BJ (cell line): ENCODE data around the gene SHCBP1. TPM values are rescaled to one million over a fixed set of nuclear protein-coding genes. Genes with fewer than 3 reads are reported as not detected.

Experiments used
- CTCF ChIA-PET: fragments of 350-600 bp; formaldehyde crosslinking; extraction: SDS; loops from one replicate; lab custom pipeline; 2021; ENCODE audit warnings: antibody characterized with exemption, inconsistent platforms; lab: Yijun Ruan, JAX
- POLR2A ChIA-PET: fragments of 300-600 bp; sonication (Branson Sonifier 250); formaldehyde crosslinking; extraction: SDS; loops from one replicate; lab custom pipeline; 2021; ENCODE audit warnings: antibody characterized with exemption; lab: Charles Lee
- DNase-seq: peaks from one replicate; pipeline ENCODE4 v3.0.0-alpha.2; 2011; ENCODE audit warnings: low read depth
- H3K27me3 ChIP-seq: 2 replicates; pipeline ENCODE4 v1.6.0; 2011; ENCODE audit warnings: low read length; ENCODE audit not compliant: control insufficient read depth, insufficient read depth
- H3K36me3 ChIP-seq: 2 replicates; pipeline ENCODE4 v1.5.1; 2011; ENCODE audit warnings: low read length; ENCODE audit not compliant: control insufficient read depth, insufficient read depth
- H3K4me3 ChIP-seq: 2 replicates; pipeline ENCODE4 v1.5.1; 2011; ENCODE audit warnings: low read depth, mild to moderate bottlenecking, control low read depth, low read length
- CTCF ChIP-seq: IDR thresholded peaks from 2 replicates; pipeline ENCODE4 v1.5.1; 2011; ENCODE audit warnings: low read depth, mild to moderate bottlenecking, control low read depth, inconsistent platforms, low read length, moderate library complexity; ENCODE audit not compliant: insufficient read depth
- polyA plus RNA-seq: library from polyadenylated mRNA; depleted of rRNA; stranded (reverse); fragments of >200 nt; gene quantifications from 2 replicates; pipeline ENCODE4 v1.2.3, GENCODE V29; 2011

Gene SHCBP1
- polyA plus RNA-seq, 1 experiment = 18.8 TPM

GRCh38 chr16:46621934-46622676 lies 926 bp upstream of the SHCBP1 start:
- ChIA-PET POLR2A (no interaction called here), CTCF (interaction anchor here (1.2 kb wide), 1 partner anchor 15 kb away, joined by 3 read pairs; no protein-coding TSS in a partner anchor)
- no peak for TF ChIP-seq CTCF

GRCh38 chr16:46620266-46621005 lies 743 bp downstream of the SHCBP1 start:
- TF ChIP-seq CTCF = no peak

More at GRCh38 chr16:46621934-46622676, 926 bp upstream of the SHCBP1 start:
- Histone ChIP-seq H3K36me3 (no peaks in the 10 kb centered on the region), H3K4me3 (no peak overlapping the region), H3K27me3 (no peaks in the 10 kb centered on the region)
- no peak for DNase-seq

GRCh38 chr16:46618516-46618915 lies 2.7 kb downstream of the SHCBP1 start:
- H3K36me3 ChIP-seq = no peaks in the 10 kb centered on the region; the same call in 1 of the 2 replicates
- DNase-seq = no peak
- no peak overlapping the region for H3K4me3 ChIP-seq
- TF ChIP-seq CTCF = no peak
- CTCF ChIA-PET = interaction anchor here (1.3 to 1.5 kb wide), 2 partner anchors 12 to 64 kb away, joined by 3 to 5 read pairs; no protein-coding TSS in a partner anchor
- H3K27me3 ChIP-seq = no peaks in the 10 kb centered on the region
- POLR2A ChIA-PET = no interaction called here

More at GRCh38 chr16:46620266-46621005, 743 bp downstream of the SHCBP1 start:
- Histone ChIP-seq H3K27me3 (no peaks in the 10 kb centered on the region), H3K36me3 (no peaks in the 10 kb centered on the region; the same call in 1 of the 2 replicates), H3K4me3 (peak overlapping the region; percentile 95)
- CTCF ChIA-PET = interaction anchor here (0.5 to 1.2 kb wide), 2 partner anchors 13 to 65 kb away, joined by 3 read pairs; no protein-coding TSS in a partner anchor
- DNase-seq = no peak
- POLR2A ChIA-PET = no interaction called here

GRCh38 chr16:46614006-46614405 lies 7.2 kb downstream of the SHCBP1 start:
- no peak for TF ChIP-seq CTCF
- DNase-seq = no peak
- POLR2A ChIA-PET = no interaction called here
- no peaks in the 10 kb centered on the region; the same call in 1 of the 2 replicates for H3K36me3 ChIP-seq
- H3K4me3 ChIP-seq = no peak overlapping the region
- H3K27me3 ChIP-seq = no peaks in the 10 kb centered on the region
- CTCF ChIA-PET = interaction anchor here (3.3 kb wide), 1 partner anchor 60 kb away, joined by 12 read pairs; no protein-coding TSS in a partner anchor

- ChIA-PET POLR2A (no interaction called here), CTCF (interaction anchor here (0.9 to 3.3 kb wide), 2 partner anchors 10 to 59 kb away, joined by 3 to 12 read pairs; no protein-coding TSS in a partner anchor)
- Histone ChIP-seq H3K36me3 (no peaks in the 10 kb centered on the region; the same call in 1 of the 2 replicates), H3K4me3 (no peak overlapping the region), H3K27me3 (no peaks in the 10 kb centered on the region)
- TF ChIP-seq CTCF = no peak
- no peak for DNase-seq
These were observed 7.8 kb downstream of the SHCBP1 start for GRCh38 chr16:46613352-46613751.
